Measurements from ENCODE around the gene POLR2E. TPM values are rescaled to one million over a fixed set of nuclear protein-coding genes. Genes with fewer than 3 reads are reported as not detected.

The POLR2E gene
- total RNA-seq (ENCODE audit: low replicate concordance), result 27.7 and 91.2 TPM in 2 replicates

GRCh38 chr19:1094978-1095701 lies at the start of gene POLR2E:
Gene POLR2E (minus strand): TSS chr19:1095375. CDS start chr19:1095315, 60 bp downstream.
- DNase-seq (ENCODE audit: low read depth), result peak; percentile 99
- peak within 1 kb of the TSS; percentile 87 for H3K4me3 ChIP-seq (ENCODE audit: low read depth, low read length)
- TF ChIP-seq CTCF (IDR thresholded peaks at IDR 0.05; ENCODE audit: insufficient read depth, low read length), result no peak

GRCh38 chr19:1144741-1145140 lies 49.6 kb upstream of the POLR2E start:
- H3K4me3 ChIP-seq (ENCODE audit: low read depth, low read length), result no peak overlapping the region
- no peak for TF ChIP-seq CTCF (IDR thresholded peaks at IDR 0.05; ENCODE audit: insufficient read depth, low read length)
- DNase-seq (ENCODE audit: low read depth), result no peak

- H3K4me3 ChIP-seq (ENCODE audit: low read depth, low read length), result no peak overlapping the region
- TF ChIP-seq CTCF (IDR thresholded peaks at IDR 0.05; ENCODE audit: insufficient read depth, low read length), result no peak
- no peak for DNase-seq (ENCODE audit: low read depth)
These were observed 48.7 kb upstream of the POLR2E start for GRCh38 chr19:1143828-1144399.

GRCh38 chr19:1141944-1142343 lies 46.8 kb upstream of the POLR2E start:
- no peak overlapping the region for H3K4me3 ChIP-seq (ENCODE audit: low read depth, low read length)
- no peak for TF ChIP-seq CTCF (IDR thresholded peaks at IDR 0.05; ENCODE audit: insufficient read depth, low read length)
- DNase-seq (ENCODE audit: low read depth), result no peak

GRCh38 chr19:1140272-1141027 lies 45.3 kb upstream of the POLR2E start:
- no peak overlapping the region for H3K4me3 ChIP-seq (ENCODE audit: low read depth, low read length)
- no peak for TF ChIP-seq CTCF (IDR thresholded peaks at IDR 0.05; ENCODE audit: insufficient read depth, low read length)
- DNase-seq (ENCODE audit: low read depth), result no peak

GRCh38 chr19:1139126-1139525 lies 44.0 kb upstream of the POLR2E start:
- H3K4me3 ChIP-seq (ENCODE audit: low read depth, low read length), result no peak overlapping the region
- TF ChIP-seq CTCF (IDR thresholded peaks at IDR 0.05; ENCODE audit: insufficient read depth, low read length), result no peak
- DNase-seq (ENCODE audit: low read depth), result no peak
